Ascending aorta (tissue), 2 donors: ENCODE data around the gene PROSER3. TPM values are rescaled to one million over a fixed set of nuclear protein-coding genes. Genes with fewer than 3 reads are reported as not detected.

Source experiments
- DNase-seq, 2 donors: peaks; one replicate each; pipeline ENCODE4 v3.0.0-alpha.2; 2019; ENCODE audit warnings: low spot score in 2 of 2
- H3K27ac ChIP-seq, 2 donors: fragments of 200-600 bp; sonication (generic); one replicate each; pipeline ENCODE4 v1.5.1; 2016 to 2017; ENCODE audit warnings: mild to moderate bottlenecking in 1 of 2
- H3K27me3 ChIP-seq: fragments of 200-600 bp; sonication (generic); one replicate; pipeline ENCODE4 v1.5.1; 2017
- H3K36me3 ChIP-seq, 2 donors: fragments of 200-600 bp; sonication (generic); one replicate each; pipeline ENCODE4 v1.5.1; 2016
- H3K4me1 ChIP-seq, 2 donors: fragments of 200-600 bp; sonication (generic); one replicate each; pipeline ENCODE4 v1.5.1; 2016 to 2017; ENCODE audit warnings: mild to moderate bottlenecking in 1 of 2
- H3K4me3 ChIP-seq, 2 donors: fragments of 200-600 bp; sonication (generic); one replicate each; pipeline ENCODE4 v1.5.1; 2016 to 2017; ENCODE audit warnings: mild to moderate bottlenecking in 1 of 2
- H3K9me3 ChIP-seq, 2 donors: fragments of 200-600 bp; sonication (generic); one replicate each; pipeline ENCODE4 v1.5.1; 2016
- intact Hi-C: fragments of 100-400 bp; cut with DNase I; formaldehyde crosslinking; loops from one replicate; pipeline ENCODE4 v1.15.1; 2023
- total RNA-seq: library from RNA; depleted of rRNA; stranded (reverse); fragments of >200 nt; gene quantifications from one replicate; pipeline ENCODE4 v1.1.0, GENCODE V29; 2016
- TF ChIP-seq, protein P1 (sequence below), 3 experiments: fragments of 200-600 bp in 2 of 3; fragments of 450-650 bp in 1 of 3; sonication (generic) in 2 of 3; IDR thresholded peaks; one replicate each; pipeline ENCODE4 v1.5.1; 2016 to 2019; ENCODE audit warnings: antibody characterized with exemption in 3 of 3, mild to moderate bottlenecking in 1 of 3, moderate library complexity in 1 of 3

PROSER3 gene
- total RNA-seq, 1 donor from 2014 or later, result 6.5 TPM

DNA sequence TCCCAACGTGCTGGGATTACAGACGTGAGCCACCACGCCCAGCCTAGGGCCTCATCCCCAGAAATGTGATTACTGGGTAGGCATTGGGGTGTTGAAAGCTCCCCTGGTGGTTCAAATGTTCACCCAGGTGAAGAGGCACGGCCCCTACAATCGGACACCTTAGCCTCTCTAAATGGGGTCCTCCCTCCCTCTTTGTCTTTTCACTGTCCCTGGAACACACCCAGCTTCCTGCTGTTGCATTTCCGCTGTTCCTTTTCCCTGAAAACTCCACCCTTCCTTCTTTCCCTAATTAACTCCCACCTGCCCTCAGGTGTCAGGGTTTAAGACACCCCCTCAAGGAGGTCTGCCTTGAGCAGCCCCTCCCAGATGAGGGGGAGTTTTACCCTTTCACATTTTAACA lies 58.3 kb downstream of the PROSER3 start:
- H3K9me3 ChIP-seq, result no peaks in the 10 kb centered on the region
- no peaks in the 10 kb centered on the region for H3K27me3 ChIP-seq
- no peaks in the 10 kb centered on the region for H3K4me1 ChIP-seq
- intact Hi-C loops, result no loop called here
- H3K4me3 ChIP-seq, result no peak overlapping the region
- TF ChIP-seq, protein P1, sequence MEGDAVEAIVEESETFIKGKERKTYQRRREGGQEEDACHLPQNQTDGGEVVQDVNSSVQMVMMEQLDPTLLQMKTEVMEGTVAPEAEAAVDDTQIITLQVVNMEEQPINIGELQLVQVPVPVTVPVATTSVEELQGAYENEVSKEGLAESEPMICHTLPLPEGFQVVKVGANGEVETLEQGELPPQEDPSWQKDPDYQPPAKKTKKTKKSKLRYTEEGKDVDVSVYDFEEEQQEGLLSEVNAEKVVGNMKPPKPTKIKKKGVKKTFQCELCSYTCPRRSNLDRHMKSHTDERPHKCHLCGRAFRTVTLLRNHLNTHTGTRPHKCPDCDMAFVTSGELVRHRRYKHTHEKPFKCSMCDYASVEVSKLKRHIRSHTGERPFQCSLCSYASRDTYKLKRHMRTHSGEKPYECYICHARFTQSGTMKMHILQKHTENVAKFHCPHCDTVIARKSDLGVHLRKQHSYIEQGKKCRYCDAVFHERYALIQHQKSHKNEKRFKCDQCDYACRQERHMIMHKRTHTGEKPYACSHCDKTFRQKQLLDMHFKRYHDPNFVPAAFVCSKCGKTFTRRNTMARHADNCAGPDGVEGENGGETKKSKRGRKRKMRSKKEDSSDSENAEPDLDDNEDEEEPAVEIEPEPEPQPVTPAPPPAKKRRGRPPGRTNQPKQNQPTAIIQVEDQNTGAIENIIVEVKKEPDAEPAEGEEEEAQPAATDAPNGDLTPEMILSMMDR (IDR thresholded peaks at IDR 0.05), result no peak
- no peaks in the 10 kb centered on the region for H3K36me3 ChIP-seq
- H3K27ac ChIP-seq, result no peak overlapping the region
- no peak for DNase-seq

DNA sequence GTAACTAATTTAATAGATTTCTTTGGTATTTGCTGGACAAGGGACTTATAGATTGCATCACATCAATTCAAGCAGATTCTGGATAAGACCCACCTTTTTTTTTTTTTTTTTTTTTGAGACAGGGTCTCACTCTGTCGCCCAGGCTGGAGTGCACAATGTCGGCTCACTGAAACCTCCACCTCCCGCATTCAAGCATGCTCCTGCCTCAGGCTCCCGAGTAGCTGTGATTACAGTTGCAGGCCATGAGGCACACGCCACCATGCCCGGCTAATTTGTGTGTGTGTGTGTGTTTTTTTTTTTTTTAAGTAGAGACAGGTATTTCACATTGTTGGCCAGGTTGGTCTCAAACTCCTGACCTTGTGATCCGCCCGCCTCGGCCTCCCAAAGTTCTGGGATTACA lies 58.9 kb downstream of the PROSER3 start:
- Histone ChIP-seq H3K27ac (no peak overlapping the region), H3K9me3 (no peaks in the 10 kb centered on the region), H3K4me3 (no peak overlapping the region), H3K36me3 (no peaks in the 10 kb centered on the region), H3K27me3 (no peaks in the 10 kb centered on the region), H3K4me1 (no peaks in the 10 kb centered on the region)
- TF ChIP-seq, protein P1 (IDR thresholded peaks at IDR 0.05), result no peak
- intact Hi-C loops, result no loop called here
- no peak for DNase-seq

DNA sequence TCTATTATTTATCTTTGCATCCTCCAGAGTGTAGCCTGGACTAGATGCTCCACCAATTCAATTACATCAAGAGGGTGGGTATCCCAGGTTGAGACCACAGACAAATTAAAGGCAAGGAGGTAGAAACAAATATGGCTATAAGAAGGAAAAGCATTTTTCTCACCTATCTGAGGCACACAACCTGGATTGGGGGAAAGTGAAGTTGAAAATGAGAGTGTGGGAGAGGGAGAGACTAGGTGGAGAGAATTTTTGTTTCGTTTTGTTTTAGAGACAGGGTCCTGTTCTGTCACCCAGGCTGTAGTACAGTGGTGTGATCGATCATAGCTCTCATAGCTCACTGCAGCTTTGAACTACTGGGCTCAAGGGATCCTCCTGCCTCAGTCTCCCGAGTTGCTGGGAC lies 60.5 kb downstream of the PROSER3 start:
- H3K36me3 ChIP-seq, result no peaks in the 10 kb centered on the region
- no peaks in the 10 kb centered on the region for H3K9me3 ChIP-seq
- no peak overlapping the region for H3K27ac ChIP-seq
- intact Hi-C loops, result no loop called here
- no peak for DNase-seq
- H3K27me3 ChIP-seq, result no peaks in the 10 kb centered on the region
- no peaks in the 10 kb centered on the region for H3K4me1 ChIP-seq
- TF ChIP-seq, protein P1 (IDR thresholded peaks at IDR 0.05), result no peak
- no peak overlapping the region for H3K4me3 ChIP-seq

Other genes with a start within 250 kb of the PROSER3 start
- gene DMKN, start 244.5 kb upstream of the PROSER3 start, total RNA-seq, result 1.7 TPM
- gene SBSN, start 229.9 kb upstream of the PROSER3 start, total RNA-seq, result not detected
- not detected for gene GAPDHS, start 224.7 kb upstream of the PROSER3 start, total RNA-seq
- gene TMEM147, start 212.6 kb upstream of the PROSER3 start, total RNA-seq, result 99.7 TPM
- not detected for gene ATP4A, start 194.5 kb upstream of the PROSER3 start, total RNA-seq
- gene PMIS2, start 172.0 kb upstream of the PROSER3 start, total RNA-seq, result not detected
- 1.9 TPM for gene HAUS5, start 145.4 kb upstream of the PROSER3 start, total RNA-seq
- gene RBM42, start 129.1 kb upstream of the PROSER3 start, total RNA-seq, result 69.0 TPM
- gene ETV2, start 116.4 kb upstream of the PROSER3 start, total RNA-seq, result 4.8 TPM
- gene COX6B1, start 109.9 kb upstream of the PROSER3 start, total RNA-seq, result 301 TPM
- not detected for gene UPK1A, start 91.7 kb upstream of the PROSER3 start, total RNA-seq
- gene ZBTB32, start 53.6 kb upstream of the PROSER3 start, total RNA-seq, result not detected
- 25.5 TPM for gene KMT2B, start 40.2 kb upstream of the PROSER3 start, total RNA-seq
- not detected for gene IGFLR1, start 15.7 kb upstream of the PROSER3 start, total RNA-seq
- not detected for gene U2AF1L4, start 12.8 kb upstream of the PROSER3 start, total RNA-seq
- 110 TPM for gene PSENEN, start 12.5 kb upstream of the PROSER3 start, total RNA-seq
- gene LIN37, start 9.6 kb upstream of the PROSER3 start, total RNA-seq, result 29.9 TPM
- gene HSPB6, start 1.1 kb upstream of the PROSER3 start, total RNA-seq, result 265 TPM
- 8.7 TPM for gene ARHGAP33, start 17.4 kb downstream of the PROSER3 start, total RNA-seq
- not detected for gene PRODH2, start 54.7 kb downstream of the PROSER3 start, total RNA-seq
- gene NPHS1, start 94.3 kb downstream of the PROSER3 start, total RNA-seq, result not detected
- gene KIRREL2, start 98.7 kb downstream of the PROSER3 start, total RNA-seq, result not detected
- 0.21 TPM for gene APLP1, start 110.4 kb downstream of the PROSER3 start, total RNA-seq
- 3.7 TPM for gene NFKBID, start 142.4 kb downstream of the PROSER3 start, total RNA-seq
- gene HCST, start 144.4 kb downstream of the PROSER3 start, total RNA-seq, result not detected
- gene TYROBP, start 150.1 kb downstream of the PROSER3 start, total RNA-seq, result 31.5 TPM
- gene LRFN3, start 178.2 kb downstream of the PROSER3 start, total RNA-seq, result 26.6 TPM
- gene SDHAF1, start 237.0 kb downstream of the PROSER3 start, total RNA-seq, result 107 TPM